PC-3 (cell line): ENCODE measurements around the gene MOK. TPM values are rescaled to one million over a fixed set of nuclear protein-coding genes. Genes with fewer than 3 reads are reported as not detected.

ENCODE experiments used
- ATAC-seq: fragments of 200-7000 bp; cut with Tn5 transposase; 2 replicates; pipeline ENCODE4 v1.9.1; 2020; ENCODE audit warnings: mild to moderate bottlenecking, moderate library complexity
- BruUV-seq: library from RNA; stranded (reverse); fragments of 400-500 nt; replicated peaks from 2 replicates; lab custom pipeline; 2021; lab: Mats Ljungman, UMichigan
- CTCF ChIA-PET: fragments of 300-600 bp; sonication (Branson Sonifier 250); formaldehyde crosslinking; loops from one replicate; lab custom pipeline; 2022; ENCODE audit warnings: antibody characterized with exemption; lab: Charles Lee
- POLR2A ChIA-PET: fragments of 300-600 bp; sonication (Branson Sonifier 250); formaldehyde crosslinking; loops from one replicate; lab custom pipeline; 2022; ENCODE audit warnings: antibody characterized with exemption; ENCODE audit not compliant: unreplicated experiment; lab: Charles Lee
- DNase-seq: peaks from one replicate; pipeline ENCODE4 v3.0.0-alpha.2; 2015
- H2AFZ ChIP-seq: fragments of 300-600 bp; sonication (generic); 2 replicates; pipeline ENCODE4 v1.6.0; 2016; ENCODE audit warnings: antibody characterized with exemption, low read length
- H3F3A ChIP-seq: fragments of 300-600 bp; sonication (generic); one replicate; pipeline ENCODE4 v1.6.0; 2017; ENCODE audit warnings: antibody characterized with exemption, low read length, control low read depth, mild to moderate bottlenecking; ENCODE audit not compliant: unreplicated experiment
- H3K27ac ChIP-seq: fragments of 300-600 bp; sonication (generic); 2 replicates; pipeline ENCODE4 v1.5.1; 2016; ENCODE audit warnings: mild to moderate bottlenecking, low read length
- H3K27me3 ChIP-seq: fragments of 300-600 bp; sonication (generic); 2 replicates; pipeline ENCODE4 v1.6.1; 2016; ENCODE audit warnings: low read length, mixed read lengths
- H3K36me3 ChIP-seq: fragments of 300-600 bp; sonication (generic); 2 replicates; pipeline ENCODE4 v1.6.1; 2016; ENCODE audit warnings: low read depth, mixed run types, low read length, mixed read lengths
- H3K4me1 ChIP-seq: fragments of 300-600 bp; sonication (generic); 2 replicates; pipeline ENCODE4 v1.5.1; 2016; ENCODE audit warnings: low read length; ENCODE audit not compliant: insufficient read depth
- H3K4me2 ChIP-seq: fragments of 300-600 bp; sonication (generic); 2 replicates; pipeline ENCODE4 v1.6.0; 2016; ENCODE audit warnings: low read length
- H3K4me3 ChIP-seq: fragments of 300-600 bp; sonication (generic); 2 replicates; pipeline ENCODE4 v1.5.1; 2016; ENCODE audit warnings: mild to moderate bottlenecking, low read length, mixed read lengths
- H3K79me2 ChIP-seq: fragments of 300-600 bp; sonication (generic); 2 replicates; pipeline ENCODE4 v1.6.1; 2017; ENCODE audit warnings: low read length, mixed read lengths
- H3K9ac ChIP-seq: fragments of 300-600 bp; sonication (generic); 2 replicates; pipeline ENCODE4 v1.6.0; 2016; ENCODE audit warnings: mild to moderate bottlenecking, low read length
- H3K9me2 ChIP-seq: fragments of 300-600 bp; sonication (generic); replicated peaks from 2 replicates; pipeline ENCODE4 v1.6.1; 2016; ENCODE audit warnings: mixed run types, low read length, mixed read lengths
- H3K9me3 ChIP-seq: fragments of 300-600 bp; sonication (generic); 2 replicates; pipeline ENCODE4 v1.6.1; 2016; ENCODE audit warnings: low read length, mixed read lengths
- H4K20me1 ChIP-seq: fragments of 300-600 bp; sonication (generic); 2 replicates; pipeline ENCODE4 v1.6.1; 2016; ENCODE audit warnings: low read length, mixed read lengths
- EZH2 ChIP-seq: fragments of 300-600 bp; sonication (generic); IDR thresholded peaks from one replicate; pipeline ENCODE4 v1.6.1; 2017; ENCODE audit warnings: antibody characterized with exemption, mild to moderate bottlenecking, low read length; ENCODE audit not compliant: unreplicated experiment
- EZH2phosphoT487 ChIP-seq: fragments of 300-600 bp; sonication (generic); IDR thresholded peaks from 2 replicates; pipeline ENCODE4 v1.6.1; 2018; ENCODE audit warnings: mild to moderate bottlenecking, antibody characterized with exemption, low read length, borderline replicate concordance
- intact Hi-C: fragments of 100-400 bp; cut with micrococcal nuclease; formaldehyde crosslinking; loops from 2 replicates; pipeline ENCODE4 v1.9.0; 2023
- total RNA-seq: library from RNA; depleted of rRNA; stranded (reverse); fragments of >200 nt; gene quantifications from 2 replicates; pipeline ENCODE4 v1.2.3, GENCODE V29; 2014
- TF ChIP-seq, protein P1 (sequence below): fragments of 300-600 bp; sonication (generic); conservative IDR thresholded peaks from 2 replicates; pipeline ENCODE4 v1.5.1; 2017; ENCODE audit warnings: antibody characterized with exemption, low read depth, mild to moderate bottlenecking, low read length

Gene MOK
- total RNA-seq, 1 experiment from 2014 or later = 108 TPM

GRCh38 chr14:102187568-102188001, 117.4 kb downstream of the MOK start:
- ATAC-seq (peak; percentile 33), DNase-seq (peak; percentile 27)
- Histone ChIP-seq H3K27ac (peak overlapping the region; percentile 48), H3K9ac (no peak overlapping the region), H3K4me1 (peaks cover 21% of the 10 kb centered on the region), H3K9me2 (no peaks in the 10 kb centered on the region), H3F3A (no peaks in the 10 kb centered on the region), H3K27me3 (no peaks in the 10 kb centered on the region), H2AFZ (no peak overlapping the region), H3K36me3 (no peaks in the 10 kb centered on the region), H4K20me1 (no peaks in the 10 kb centered on the region), H3K4me3 (no peak overlapping the region), H3K79me2 (peaks cover 94% of the 10 kb centered on the region), H3K4me2 (peak overlapping the region; percentile 12), H3K9me3 (no peaks in the 10 kb centered on the region)
- POLR2A ChIA-PET = interaction anchor here (0.6 kb wide), 1 partner anchor 141 kb away, joined by 7 read pairs; no protein-coding TSS in a partner anchor
- intact Hi-C loops = no loop called here
- CTCF ChIA-PET = interaction anchor here (0.6 kb wide), 3 partner anchors 116 to 427 kb away, joined by 3 to 5 read pairs (median 3); no protein-coding TSS in a partner anchor
- TF ChIP-seq, protein P1, sequence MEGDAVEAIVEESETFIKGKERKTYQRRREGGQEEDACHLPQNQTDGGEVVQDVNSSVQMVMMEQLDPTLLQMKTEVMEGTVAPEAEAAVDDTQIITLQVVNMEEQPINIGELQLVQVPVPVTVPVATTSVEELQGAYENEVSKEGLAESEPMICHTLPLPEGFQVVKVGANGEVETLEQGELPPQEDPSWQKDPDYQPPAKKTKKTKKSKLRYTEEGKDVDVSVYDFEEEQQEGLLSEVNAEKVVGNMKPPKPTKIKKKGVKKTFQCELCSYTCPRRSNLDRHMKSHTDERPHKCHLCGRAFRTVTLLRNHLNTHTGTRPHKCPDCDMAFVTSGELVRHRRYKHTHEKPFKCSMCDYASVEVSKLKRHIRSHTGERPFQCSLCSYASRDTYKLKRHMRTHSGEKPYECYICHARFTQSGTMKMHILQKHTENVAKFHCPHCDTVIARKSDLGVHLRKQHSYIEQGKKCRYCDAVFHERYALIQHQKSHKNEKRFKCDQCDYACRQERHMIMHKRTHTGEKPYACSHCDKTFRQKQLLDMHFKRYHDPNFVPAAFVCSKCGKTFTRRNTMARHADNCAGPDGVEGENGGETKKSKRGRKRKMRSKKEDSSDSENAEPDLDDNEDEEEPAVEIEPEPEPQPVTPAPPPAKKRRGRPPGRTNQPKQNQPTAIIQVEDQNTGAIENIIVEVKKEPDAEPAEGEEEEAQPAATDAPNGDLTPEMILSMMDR = no peak
- TF ChIP-seq EZH2phosphoT487 (no peak), EZH2 (no peak)
- BruUV-seq = no TSS peak

DNA sequence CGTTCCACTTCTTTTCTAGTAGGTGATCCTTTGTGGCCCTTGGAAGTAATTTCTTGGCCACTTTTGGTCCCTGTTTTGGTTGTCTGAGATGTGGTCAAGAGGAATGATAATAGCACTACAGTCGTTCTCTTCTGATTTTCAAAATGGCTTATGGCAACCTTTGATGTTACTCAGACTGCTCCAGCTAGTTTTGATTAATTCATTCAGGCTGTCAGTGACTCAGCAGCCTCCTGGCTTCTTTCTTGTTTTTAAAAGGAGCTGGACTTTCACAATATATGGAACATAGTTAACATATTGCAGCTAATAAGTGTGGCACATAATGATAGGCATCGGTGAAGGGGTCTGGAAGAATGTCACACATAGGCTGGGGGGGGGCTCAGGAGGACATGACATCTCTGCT, 117.9 kb downstream of the MOK start:
- no peak overlapping the region for H2AFZ ChIP-seq
- H4K20me1 ChIP-seq = no peaks in the 10 kb centered on the region
- intact Hi-C loops = no loop called here
- H3K9me2 ChIP-seq = no peaks in the 10 kb centered on the region
- no peaks in the 10 kb centered on the region for H3K9me3 ChIP-seq
- ATAC-seq (peak; percentile 71), DNase-seq (peak; percentile 65)
- no peaks in the 10 kb centered on the region for H3F3A ChIP-seq
- ChIA-PET POLR2A (interaction anchor here (0.6 kb wide), 1 partner anchor 140 kb away, joined by 7 read pairs; no protein-coding TSS in a partner anchor), CTCF (interaction anchor here (0.6 kb wide), 1 partner anchor 128 kb away, joined by 5 read pairs; no protein-coding TSS in a partner anchor)
- peaks cover 96% of the 10 kb centered on the region for H3K79me2 ChIP-seq
- no peak overlapping the region for H3K9ac ChIP-seq
- H3K4me3 ChIP-seq = no peak overlapping the region
- peak overlapping the region; percentile 12 for H3K4me2 ChIP-seq
- TF ChIP-seq, protein P1 = no peak
- TF ChIP-seq EZH2 = no peak
- TF ChIP-seq EZH2phosphoT487 = no peak
- H3K27ac ChIP-seq = peak overlapping the region; percentile 48
- H3K4me1 ChIP-seq = peaks cover 21% of the 10 kb centered on the region
- BruUV-seq = no TSS peak
- no peaks in the 10 kb centered on the region for H3K36me3 ChIP-seq
- no peaks in the 10 kb centered on the region for H3K27me3 ChIP-seq

GRCh38 chr14:102185360-102185759, 119.6 kb downstream of the MOK start:
- no peak overlapping the region for H3K9ac ChIP-seq
- TF ChIP-seq EZH2 (no peak), EZH2phosphoT487 (no peak)
- TF ChIP-seq, protein P1 = no peak
- no TSS peak for BruUV-seq
- H2AFZ ChIP-seq = no peak overlapping the region
- DNase-seq (no peak), ATAC-seq (no peak)
- intact Hi-C loops = no loop called here
- no peaks in the 10 kb centered on the region for H3K36me3 ChIP-seq
- no peaks in the 10 kb centered on the region for H4K20me1 ChIP-seq
- ChIA-PET POLR2A (no interaction called here), CTCF (no interaction called here)
- no peaks in the 10 kb centered on the region for H3K9me2 ChIP-seq
- H3K79me2 ChIP-seq = peaks cover 97% of the 10 kb centered on the region
- no peaks in the 10 kb centered on the region for H3K27me3 ChIP-seq
- no peak overlapping the region for H3K4me3 ChIP-seq
- no peak overlapping the region for H3K4me2 ChIP-seq
- no peak overlapping the region for H3K27ac ChIP-seq
- H3K9me3 ChIP-seq = no peaks in the 10 kb centered on the region
- no peaks in the 10 kb centered on the region for H3F3A ChIP-seq
- H3K4me1 ChIP-seq = peaks cover 24% of the 10 kb centered on the region
